HEK293 (cell line): ENCODE results near the gene LPO.

Experiments used
- CTCF ChIA-PET: fragments of 350-600 bp; formaldehyde crosslinking; extraction: SDS; loops from one replicate; lab custom pipeline; 2021; ENCODE audit warnings: antibody characterized with exemption; lab: Yijun Ruan, JAX
- POLR2A ChIA-PET: fragments of 300-600 bp; formaldehyde crosslinking; extraction: SDS; loops from one replicate; lab custom pipeline; 2020; ENCODE audit warnings: antibody characterized with exemption, inconsistent platforms; lab: Yijun Ruan, JAX
- H3K27ac ChIP-seq: fragments of 200-500 bp; sonication (Bioruptor generic); 2 replicates; pipeline ENCODE4 v1.5.1; 2014; ENCODE audit warnings: low read depth, low read length, control low read depth, inconsistent platforms; ENCODE audit errors: extremely low read depth
- H3K36me3 ChIP-seq, 2 experiments: fragments of 200-500 bp in 1 of 2; sonication (Bioruptor generic) in 1 of 2; 1 replicate in 1 of 2; 2 replicates in 1 of 2; pipeline ENCODE4 v1.5.1; 2014 to 2017; ENCODE audit warnings: inconsistent platforms in 2 of 2, low read length in 2 of 2; ENCODE audit not compliant: control insufficient read depth in 2 of 2, insufficient read depth in 1 of 2
- H3K4me1 ChIP-seq: fragments of 200-500 bp; sonication (Bioruptor generic); 2 replicates; pipeline ENCODE4 v1.5.1; 2014; ENCODE audit warnings: mild to moderate bottlenecking, low read length, inconsistent platforms; ENCODE audit not compliant: control insufficient read depth, insufficient read depth
- H3K4me3 ChIP-seq: 2 replicates; pipeline ENCODE4 v1.5.1; 2011; ENCODE audit warnings: low read depth, mild to moderate bottlenecking, control low read depth, low read length, moderate library complexity
- H3K9me3 ChIP-seq: fragments of 200-500 bp; sonication (Bioruptor generic); 2 replicates; pipeline ENCODE4 v1.5.1; 2014; ENCODE audit warnings: low read depth, low read length, inconsistent platforms; ENCODE audit not compliant: control insufficient read depth, insufficient read depth
- CTCF ChIP-seq: fragments of 450-650 bp; formaldehyde crosslinking; IDR thresholded peaks from 2 replicates; pipeline ENCODE4 v1.5.1; 2016; ENCODE audit warnings: missing biosample characterization, missing genetic modification characterization
- PBX3 ChIP-seq: sonication (generic); formaldehyde crosslinking; IDR thresholded peaks from 2 replicates; pipeline ENCODE4 v1.8.1; 2022; ENCODE audit warnings: mild to moderate bottlenecking, moderate library complexity, missing genetic modification reagents
- PRDM4 ChIP-seq: fragments of 450-650 bp; formaldehyde crosslinking; IDR thresholded peaks from 2 replicates; pipeline ENCODE4 v1.5.1; 2017; ENCODE audit warnings: missing biosample characterization, missing genetic modification characterization
- SP3 ChIP-seq: fragments of 450-650 bp; formaldehyde crosslinking; IDR thresholded peaks from 2 replicates; pipeline ENCODE4 v1.5.1; 2016; ENCODE audit warnings: missing biosample characterization, missing genetic modification characterization
- ZBTB20 ChIP-seq: fragments of 450-650 bp; formaldehyde crosslinking; IDR thresholded peaks from 2 replicates; pipeline ENCODE4 v1.5.1; 2016; ENCODE audit warnings: missing biosample characterization, missing genetic modification characterization
- ZFP3 ChIP-seq: fragments of 450-650 bp; formaldehyde crosslinking; IDR thresholded peaks from 2 replicates; pipeline ENCODE4 v1.5.1; 2016; ENCODE audit warnings: low read depth, missing biosample characterization, missing genetic modification characterization
- ZNF19 ChIP-seq: fragments of 450-650 bp; formaldehyde crosslinking; IDR thresholded peaks from 2 replicates; pipeline ENCODE4; 2016; ENCODE audit warnings: missing biosample characterization, missing genetic modification characterization, low read depth
- ZNF2 ChIP-seq: fragments of 450-650 bp; formaldehyde crosslinking; IDR thresholded peaks from 2 replicates; pipeline ENCODE4 v1.5.1; 2016; ENCODE audit warnings: missing biosample characterization, missing genetic modification characterization
- ZNF518A ChIP-seq: fragments of 450-650 bp; formaldehyde crosslinking; conservative IDR thresholded peaks from 2 replicates; pipeline ENCODE4 v1.5.1; 2016; ENCODE audit warnings: low read depth, missing biosample characterization, missing genetic modification characterization
- ZNF544 ChIP-seq: fragments of 450-650 bp; formaldehyde crosslinking; IDR thresholded peaks from 2 replicates; pipeline ENCODE4 v1.5.0; 2017; ENCODE audit warnings: missing biosample characterization, missing genetic modification characterization
- ZNF548 ChIP-seq: fragments of 450-650 bp; formaldehyde crosslinking; IDR thresholded peaks from 2 replicates; pipeline ENCODE4 v1.5.1; 2016; ENCODE audit warnings: missing biosample characterization, missing genetic modification characterization
- ZNF585B ChIP-seq: fragments of 450-650 bp; formaldehyde crosslinking; IDR thresholded peaks from 2 replicates; pipeline ENCODE4 v1.5.1; 2016; ENCODE audit warnings: missing biosample characterization, missing genetic modification characterization
- ZNF654 ChIP-seq: fragments of 450-650 bp; formaldehyde crosslinking; IDR thresholded peaks from 2 replicates; pipeline ENCODE4 v1.5.1; 2016; ENCODE audit warnings: low read depth, missing biosample characterization, missing genetic modification characterization
- ZNF692 ChIP-seq: fragments of 450-650 bp; formaldehyde crosslinking; IDR thresholded peaks from 2 replicates; pipeline ENCODE4 v1.5.1; 2016; ENCODE audit warnings: missing biosample characterization, missing genetic modification characterization
- ZNF704 ChIP-seq: fragments of 450-650 bp; formaldehyde crosslinking; IDR thresholded peaks from 2 replicates; pipeline ENCODE4 v1.5.1; 2016; ENCODE audit warnings: missing biosample characterization, missing genetic modification characterization

The LPO gene

GRCh38 chr17:58302919-58303585, 64.7 kb downstream of the LPO start (continued):
- TF ChIP-seq PBX3 (CRISPR knock-in tag): no peak
- no peak for TF ChIP-seq ZNF585B
- TF ChIP-seq ZBTB20 (tag by site-specific recombination): no peak
- TF ChIP-seq CTCF (tag by site-specific recombination): no peak
- no peak for TF ChIP-seq PRDM4 (tag by site-specific recombination)
- TF ChIP-seq, all 188 proteins: peak for 0

- no peak overlapping the region for H3K4me3 ChIP-seq
- H3K36me3 ChIP-seq: no peaks in the 10 kb centered on the region
- ChIA-PET POLR2A (interaction anchor here (1.4 kb wide), 1 partner anchor 48 kb away, joined by 4 read pairs; the partner anchor contains the start of gene SUPT4H1), CTCF (interaction anchor here (0.5 to 4.7 kb wide), 50 partner anchors 8 to 1799 kb away, joined by 3 to 50 read pairs (median 4); partner anchors contain the start of genes MPO, MTMR4, RNF43 and SUPT4H1)
- no peak overlapping the region for H3K27ac ChIP-seq
- no peaks in the 10 kb centered on the region for H3K9me3 ChIP-seq
- H3K4me1 ChIP-seq: no peaks in the 10 kb centered on the region
- TF ChIP-seq ZNF518A (tag by site-specific recombination) (peak; percentile 20; the same call in 1 of the 2 replicates), ZNF704 (no peak), ZNF544 (tag by site-specific recombination) (no peak), ZNF692 (tag by site-specific recombination) (peak; percentile 96), CTCF (tag by site-specific recombination) (peak; percentile 69), ZNF654 (tag by site-specific recombination) (peak; percentile 43), ZFP3 (tag by site-specific recombination) (no peak), ZNF19 (tag by site-specific recombination) (no peak), ZNF2 (tag by site-specific recombination) (peak; percentile 90), ZNF585B (no peak), SP3 (peak; percentile 32; the same call in 1 of the 2 replicates), ZNF548 (no peak)
These were observed 65.8 kb downstream of the LPO start for GRCh38 chr17:58303971-58304749.
